Upper lobe of left lung (tissue), 4 donors: ENCODE data around the gene NR3C1.

Experiments used
- CTCF ChIP-seq, 6 experiments: fragments of 450-650 bp in 4 of 6; fragments of 200-600 bp in 2 of 6; sonication (generic) in 2 of 6; IDR thresholded peaks; one replicate each; pipeline ENCODE4 v1.5.1; 2016 to 2019; ENCODE audit warnings: antibody characterized with exemption in 6 of 6
- POLR2A ChIP-seq, 4 donors: fragments of 450-650 bp; IDR thresholded peaks; one replicate each; pipeline ENCODE4 v1.5.1; 2016 to 2017; ENCODE audit warnings: antibody characterized with exemption in 4 of 4, mild to moderate bottlenecking in 2 of 4
- POLR2AphosphoS5 ChIP-seq, 2 donors: sonication (generic); formaldehyde crosslinking; IDR thresholded peaks; one replicate each; pipeline ENCODE4 v1.5.1; 2017; ENCODE audit warnings: antibody characterized with exemption in 2 of 2

GRCh38 chr5:143428738-143429420 is 25.4 kb upstream of the NR3C1 start:
- no peak for TF ChIP-seq CTCF (IDR thresholded peaks at IDR 0.05)
- TF ChIP-seq POLR2AphosphoS5 (IDR thresholded peaks at IDR 0.05): no peak
- no peak for TF ChIP-seq POLR2A (IDR thresholded peaks at IDR 0.05)
